NCI-H2107 treated with DMSO at 0.1 percent for 48 hours (cell line): ENCODE results near the gene HSPA9.

Source experiments
- DNase-seq: peaks from one replicate; lab custom pipeline; 2025; ENCODE audit not compliant: unreplicated experiment; lab: John Stamatoyannopoulos, UW

HSPA9 gene

GRCh38 chr5:138575194-138576015 is at the start of gene HSPA9:
Gene HSPA9, minus strand, starts transcription at chr5:138575401. Its CDS starts 83 bp downstream, at chr5:138575318.
- DNase-seq = peak; percentile 94

- no peak for DNase-seq
Observed at GRCh38 chr5:138623053-138623452, 47.9 kb upstream of the HSPA9 start.

GRCh38 chr5:138622051-138622450 is 46.9 kb upstream of the HSPA9 start:
- no peak for DNase-seq

- no peak for DNase-seq
Observed at GRCh38 chr5:138620663-138621224, 45.5 kb upstream of the HSPA9 start.

GRCh38 chr5:138616508-138616907 is 41.3 kb upstream of the HSPA9 start:
- no peak for DNase-seq

GRCh38 chr5:138615461-138615860 is 40.3 kb upstream of the HSPA9 start:
- no peak for DNase-seq

- DNase-seq = no peak
Observed at GRCh38 chr5:138611678-138612218, 36.5 kb upstream of the HSPA9 start.

GRCh38 chr5:138610918-138611677 is 35.9 kb upstream of the HSPA9 start:
- DNase-seq = no peak

GRCh38 chr5:138610415-138610917 is 35.3 kb upstream of the HSPA9 start:
- no peak for DNase-seq

- no peak for DNase-seq
Observed at GRCh38 chr5:138606378-138607064, 31.3 kb upstream of the HSPA9 start.

- DNase-seq = no peak
Observed at GRCh38 chr5:138605254-138605972, 30.2 kb upstream of the HSPA9 start.

- DNase-seq = no peak
Observed at GRCh38 chr5:138604176-138604785, 29.1 kb upstream of the HSPA9 start.

- DNase-seq = peak; percentile 9
Observed at GRCh38 chr5:138603249-138603920, 28.2 kb upstream of the HSPA9 start.

- DNase-seq = no peak
Observed at GRCh38 chr5:138602371-138603000, 27.3 kb upstream of the HSPA9 start.

- DNase-seq = no peak
Observed at GRCh38 chr5:138601444-138601843, 26.2 kb upstream of the HSPA9 start.

- DNase-seq = no peak
Observed at GRCh38 chr5:138600446-138600845, 25.2 kb upstream of the HSPA9 start.

GRCh38 chr5:138597661-138598400 is 22.6 kb upstream of the HSPA9 start:
- no peak for DNase-seq
